GM12891 (cell line): ENCODE results near the gene MS4A1.

ENCODE experiments used
- POLR2A ChIP-seq: IDR thresholded peaks from 2 replicates; pipeline ENCODE4 v1.6.1; 2011; ENCODE audit warnings: low read depth, low read length, control low read depth
- POLR2AphosphoS5 ChIP-seq: IDR thresholded peaks from 2 replicates; pipeline ENCODE4 v1.6.1; 2011; ENCODE audit warnings: low read depth, low read length, control low read depth
- POU2F2 ChIP-seq: IDR thresholded peaks from 2 replicates; pipeline ENCODE4 v1.6.1; 2011; ENCODE audit warnings: low read depth, mild to moderate bottlenecking, control low read depth, low read length, moderate library complexity
- SPI1 ChIP-seq: IDR thresholded peaks from 2 replicates; pipeline ENCODE4 v1.6.1; 2011; ENCODE audit warnings: low read depth, low read length, control low read depth
- TAF1 ChIP-seq: IDR thresholded peaks from 2 replicates; pipeline ENCODE4 v1.6.1; 2011; ENCODE audit warnings: low read depth, low read length, control low read depth

DNA sequence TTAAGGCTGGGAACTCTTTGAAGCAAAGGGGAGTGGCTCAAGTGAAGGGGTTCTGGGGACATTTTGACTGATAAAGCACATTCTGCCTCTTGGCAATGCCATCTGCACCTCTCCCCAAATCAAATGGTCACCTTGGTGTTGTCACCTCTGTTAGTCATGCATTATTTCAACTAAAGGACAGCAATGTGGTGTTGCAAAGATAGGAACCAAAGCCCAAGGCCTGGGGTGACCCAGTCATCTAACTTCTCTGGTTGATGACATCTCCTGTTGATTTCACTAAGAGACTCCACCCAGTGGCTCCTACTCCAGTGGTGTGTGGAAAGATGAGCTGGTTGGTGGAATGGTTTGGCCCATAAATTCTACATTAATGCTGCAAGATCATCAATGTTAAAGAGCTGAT, 7.8 kb upstream of the MS4A1 start:
- TF ChIP-seq POLR2A, result no peak
- TF ChIP-seq TAF1, result no peak
- TF ChIP-seq POLR2AphosphoS5, result no peak
- no peak for TF ChIP-seq POU2F2
- no peak for TF ChIP-seq SPI1
